DOHH2 (cell line): ENCODE data around the gene OTOA.

Experiments
- EZH2phosphoT487 ChIP-seq: fragments of 200-600 bp; sonication (generic); IDR thresholded peaks from 2 replicates; pipeline ENCODE4 v1.6.1; 2017; ENCODE audit warnings: borderline replicate concordance, mild to moderate bottlenecking, antibody characterized with exemption, low read length, moderate library complexity, mixed read lengths
- TF ChIP-seq, protein P1 (sequence below): fragments of 200-600 bp; sonication (generic); IDR thresholded peaks from one replicate; pipeline ENCODE4 v1.5.1; 2014; ENCODE audit warnings: antibody characterized with exemption, mild to moderate bottlenecking, low read depth, low read length; ENCODE audit not compliant: poor library complexity, severe bottlenecking

- TF ChIP-seq, protein P1, sequence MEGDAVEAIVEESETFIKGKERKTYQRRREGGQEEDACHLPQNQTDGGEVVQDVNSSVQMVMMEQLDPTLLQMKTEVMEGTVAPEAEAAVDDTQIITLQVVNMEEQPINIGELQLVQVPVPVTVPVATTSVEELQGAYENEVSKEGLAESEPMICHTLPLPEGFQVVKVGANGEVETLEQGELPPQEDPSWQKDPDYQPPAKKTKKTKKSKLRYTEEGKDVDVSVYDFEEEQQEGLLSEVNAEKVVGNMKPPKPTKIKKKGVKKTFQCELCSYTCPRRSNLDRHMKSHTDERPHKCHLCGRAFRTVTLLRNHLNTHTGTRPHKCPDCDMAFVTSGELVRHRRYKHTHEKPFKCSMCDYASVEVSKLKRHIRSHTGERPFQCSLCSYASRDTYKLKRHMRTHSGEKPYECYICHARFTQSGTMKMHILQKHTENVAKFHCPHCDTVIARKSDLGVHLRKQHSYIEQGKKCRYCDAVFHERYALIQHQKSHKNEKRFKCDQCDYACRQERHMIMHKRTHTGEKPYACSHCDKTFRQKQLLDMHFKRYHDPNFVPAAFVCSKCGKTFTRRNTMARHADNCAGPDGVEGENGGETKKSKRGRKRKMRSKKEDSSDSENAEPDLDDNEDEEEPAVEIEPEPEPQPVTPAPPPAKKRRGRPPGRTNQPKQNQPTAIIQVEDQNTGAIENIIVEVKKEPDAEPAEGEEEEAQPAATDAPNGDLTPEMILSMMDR = no peak
- TF ChIP-seq EZH2phosphoT487 = no peak
Observed at GRCh38 chr16:21653571-21653970, 10.2 kb upstream of the OTOA start.
